Measurements from ENCODE around the gene STK39. TPM values are rescaled to one million over a fixed set of nuclear protein-coding genes. Genes with fewer than 3 reads are reported as not detected.

STK39 gene
- total and polyA plus RNA-seq, 2 experiments from 2014 or later: 3.2 to 14.6 TPM

- H3F3A ChIP-seq (ENCODE audit: insufficient read depth): no peaks in the 10 kb centered on the region
- no peaks in the 10 kb centered on the region for H3K9me3 ChIP-seq (ENCODE audit: low read depth)
- H3K4me1 ChIP-seq (ENCODE audit: insufficient read depth): no peaks in the 10 kb centered on the region
- no peaks in the 10 kb centered on the region for H4K20me1 ChIP-seq (ENCODE audit: insufficient read depth)
- no peaks in the 10 kb centered on the region for H3K27me3 ChIP-seq (replicated peaks; ENCODE audit: insufficient read depth)
- H3K4me3 ChIP-seq: no peak overlapping the region
- no peaks in the 10 kb centered on the region for H3K79me2 ChIP-seq (ENCODE audit: insufficient read depth)
- no peak overlapping the region for H3K27ac ChIP-seq
- in situ Hi-C loops (cut with MboI): loop anchor here (25.0 kb wide), 3 partner anchors 818 to 1543 kb away; partner anchors contain the start of genes B3GALT1 and XIRP2
- no peak overlapping the region for H2AFZ ChIP-seq
- DNase-seq: no peak
- H3K9ac ChIP-seq: no peak overlapping the region
- H3K9me2 ChIP-seq (ENCODE audit: insufficient read depth): no peaks in the 10 kb centered on the region
- TF ChIP-seq EZH2phosphoT487 (IDR thresholded peaks at IDR 0.05; ENCODE audit: insufficient read depth, low read depth) (no peak), EZH2 (IDR thresholded peaks at IDR 0.05; ENCODE audit: insufficient read depth, poor library complexity, severe bottlenecking) (no peak)
- no peak overlapping the region for H3K4me2 ChIP-seq (ENCODE audit: unreplicated experiment)
- WGBS, 2 experiments (ENCODE audit: low coverage in 1 of 2, low lambda C conversion rate in 2 of 2, missing lambda C conversion rate in 2 of 2): 94 to 95% methylated on average over 3 of the region's 3 CpGs
- 0 out of 2 replicates have a peak, but pooled peaks cover 3% of the 10 kb centered on the region for H3K36me3 ChIP-seq (ENCODE audit: low read depth)
Observed at GRCh38 chr2:168105127-168105683, 142.2 kb downstream of the STK39 start.

DNA sequence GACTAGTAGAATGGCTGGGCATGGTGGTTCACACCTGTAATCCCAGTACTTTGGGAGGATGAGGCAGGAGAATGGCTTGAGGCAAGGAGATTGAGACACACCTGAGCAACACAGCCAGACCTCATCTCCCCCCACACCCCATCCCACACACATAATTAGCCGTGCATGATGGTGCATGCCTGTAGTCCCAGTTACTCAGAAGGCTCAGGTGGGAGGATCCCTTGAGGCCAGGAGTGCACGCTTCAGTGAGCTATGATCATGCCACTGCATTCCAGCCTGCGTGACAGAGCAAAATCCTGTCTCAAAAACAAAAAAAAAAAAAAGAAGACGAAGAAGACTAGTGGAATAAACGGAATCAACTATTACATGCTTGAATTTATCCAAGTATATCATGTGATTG is 150.0 kb downstream of the STK39 start:
- Histone ChIP-seq H3F3A (ENCODE audit: insufficient read depth) (no peaks in the 10 kb centered on the region), H4K20me1 (ENCODE audit: insufficient read depth) (no peaks in the 10 kb centered on the region), H3K9me3 (ENCODE audit: low read depth) (no peaks in the 10 kb centered on the region), H3K27me3 (replicated peaks; ENCODE audit: insufficient read depth) (no peaks in the 10 kb centered on the region), H3K9ac (no peak overlapping the region), H3K9me2 (ENCODE audit: insufficient read depth) (no peaks in the 10 kb centered on the region), H3K36me3 (ENCODE audit: low read depth) (no peaks in the 10 kb centered on the region), H2AFZ (no peak overlapping the region), H3K27ac (no peak overlapping the region), H3K4me1 (ENCODE audit: insufficient read depth) (no peaks in the 10 kb centered on the region), H3K4me3 (no peak overlapping the region), H3K79me2 (ENCODE audit: insufficient read depth) (no peaks in the 10 kb centered on the region), H3K4me2 (ENCODE audit: unreplicated experiment) (no peak overlapping the region)
- WGBS, 2 experiments (ENCODE audit: low coverage in 1 of 2, low lambda C conversion rate in 2 of 2, missing lambda C conversion rate in 2 of 2): 89 to 91% methylated on average over 5 of the region's 5 CpGs
- no peak for DNase-seq
- in situ Hi-C loops (cut with MboI): no loop called here
- TF ChIP-seq EZH2phosphoT487 (IDR thresholded peaks at IDR 0.05; ENCODE audit: insufficient read depth, low read depth): no peak
- no peak for TF ChIP-seq EZH2 (IDR thresholded peaks at IDR 0.05; ENCODE audit: insufficient read depth, poor library complexity, severe bottlenecking)

DNA sequence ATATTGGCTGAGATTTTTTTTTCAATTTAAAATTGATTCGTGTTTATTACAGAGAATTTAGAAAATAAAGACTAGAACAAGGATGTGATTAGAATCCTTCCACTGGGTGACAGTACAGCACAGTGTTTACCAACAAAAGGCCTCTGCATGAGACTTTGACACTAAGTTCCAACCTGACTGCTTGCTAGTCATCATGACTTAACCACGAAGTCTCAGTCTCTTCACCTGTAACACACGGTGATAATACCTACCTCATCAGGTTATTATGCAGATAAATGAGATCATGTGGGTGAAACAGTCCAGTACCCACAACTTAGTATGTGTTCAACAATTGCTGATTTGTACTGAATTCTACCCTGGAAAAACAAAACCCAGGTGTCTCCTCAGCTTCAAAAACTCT is 151.2 kb downstream of the STK39 start:
- H4K20me1 ChIP-seq (ENCODE audit: insufficient read depth): no peaks in the 10 kb centered on the region
- H2AFZ ChIP-seq: no peak overlapping the region
- no peak overlapping the region for H3K4me2 ChIP-seq (ENCODE audit: unreplicated experiment)
- no peaks in the 10 kb centered on the region for H3K36me3 ChIP-seq (ENCODE audit: low read depth)
- TF ChIP-seq EZH2phosphoT487 (IDR thresholded peaks at IDR 0.05; ENCODE audit: insufficient read depth, low read depth) (no peak), EZH2 (IDR thresholded peaks at IDR 0.05; ENCODE audit: insufficient read depth, poor library complexity, severe bottlenecking) (no peak)
- in situ Hi-C loops (cut with MboI): no loop called here
- no peaks in the 10 kb centered on the region for H3K9me2 ChIP-seq (ENCODE audit: insufficient read depth)
- no peaks in the 10 kb centered on the region for H3K79me2 ChIP-seq (ENCODE audit: insufficient read depth)
- no peaks in the 10 kb centered on the region for H3K4me1 ChIP-seq (ENCODE audit: insufficient read depth)
- no peaks in the 10 kb centered on the region for H3K27me3 ChIP-seq (replicated peaks; ENCODE audit: insufficient read depth)
- H3K9ac ChIP-seq: no peak overlapping the region
- no peak for DNase-seq
- H3K27ac ChIP-seq: no peak overlapping the region
- H3K9me3 ChIP-seq (ENCODE audit: low read depth): no peaks in the 10 kb centered on the region
- no peaks in the 10 kb centered on the region for H3F3A ChIP-seq (ENCODE audit: insufficient read depth)
- H3K4me3 ChIP-seq: no peak overlapping the region
- 94 to 95% methylated on average over 3 of the region's 3 CpGs for WGBS, 2 experiments (ENCODE audit: low coverage in 1 of 2, low lambda C conversion rate in 2 of 2, missing lambda C conversion rate in 2 of 2)

DNA sequence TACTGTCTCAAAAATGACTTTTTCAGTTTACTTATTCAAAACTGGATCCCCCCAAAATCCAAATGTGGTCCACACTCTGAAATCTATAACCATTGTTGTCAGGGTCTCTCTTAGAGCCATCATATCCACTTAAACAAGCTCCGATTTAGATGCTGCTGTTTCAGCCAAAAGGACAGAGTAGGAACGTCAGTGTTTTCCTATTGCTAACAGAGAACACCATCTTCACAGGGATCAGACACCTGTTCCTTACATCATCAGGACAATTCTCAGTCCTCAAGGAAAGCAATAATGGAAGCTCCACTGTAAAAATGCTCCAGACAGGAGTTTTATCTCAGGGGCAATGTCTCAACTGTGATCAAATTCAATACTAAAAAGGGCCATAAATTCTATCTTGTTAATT is 155.4 kb downstream of the STK39 start:
- no peaks in the 10 kb centered on the region for H3K27me3 ChIP-seq (replicated peaks; ENCODE audit: insufficient read depth)
- H3K36me3 ChIP-seq (ENCODE audit: low read depth): no peaks in the 10 kb centered on the region
- H4K20me1 ChIP-seq (ENCODE audit: insufficient read depth): no peaks in the 10 kb centered on the region
- no peaks in the 10 kb centered on the region for H3K9me2 ChIP-seq (ENCODE audit: insufficient read depth)
- no peaks in the 10 kb centered on the region for H3F3A ChIP-seq (ENCODE audit: insufficient read depth)
- DNase-seq: no peak
- no peaks in the 10 kb centered on the region for H3K4me1 ChIP-seq (ENCODE audit: insufficient read depth)
- H3K9me3 ChIP-seq (ENCODE audit: low read depth): no peaks in the 10 kb centered on the region
- no peak overlapping the region for H3K9ac ChIP-seq
- TF ChIP-seq EZH2phosphoT487 (IDR thresholded peaks at IDR 0.05; ENCODE audit: insufficient read depth, low read depth): no peak
- no peak for TF ChIP-seq EZH2 (IDR thresholded peaks at IDR 0.05; ENCODE audit: insufficient read depth, poor library complexity, severe bottlenecking)
- no peak overlapping the region for H3K4me2 ChIP-seq (ENCODE audit: unreplicated experiment)
- H3K79me2 ChIP-seq (ENCODE audit: insufficient read depth): no peaks in the 10 kb centered on the region
- no peak overlapping the region for H2AFZ ChIP-seq
- WGBS, 2 experiments (ENCODE audit: low coverage in 1 of 2, low lambda C conversion rate in 2 of 2, missing lambda C conversion rate in 2 of 2): 79 to 81% methylated on average over 2 of the region's 2 CpGs
- no peak overlapping the region for H3K4me3 ChIP-seq
- in situ Hi-C loops (cut with MboI): no loop called here
- H3K27ac ChIP-seq: no peak overlapping the region

Measured in GM23248 (cell line).